Cardiac fibroblast (primary cell): ENCODE data around the gene PCDHB16.
"Not testable (repeated sequence)": the region's sequence is repeated elsewhere in the genome, so short reads cannot be mapped to it uniquely, and the experiment has no call there.

Experiments used
- DNase-seq, 2 donors: peaks; one replicate each; pipeline versions ENCODE4 v3.0.0 to v3.0.0-alpha.2; 2010; ENCODE audit warnings: low read depth in 2 of 2
- H3K4me3 ChIP-seq, 2 donors: replicated peaks in 1 of 2; 1 replicate in 1 of 2; 2 replicates in 1 of 2; pipeline ENCODE4 v1.5.1; 2011; ENCODE audit warnings: low read depth in 2 of 2, low read length in 2 of 2, mild to moderate bottlenecking in 2 of 2, moderate library complexity in 1 of 2
- TF ChIP-seq, protein P1 (sequence below): IDR thresholded peaks from one replicate; pipeline ENCODE4 v1.5.1; 2011; ENCODE audit warnings: low read depth, mild to moderate bottlenecking, low read length, inconsistent platforms

Gene PCDHB16

GRCh38 chr5:141223112-141223783 is 41.1 kb downstream of the PCDHB16 start, which contains the start of gene PCDHB14:
Gene PCDHB14 (plus strand): TSS chr5:141223343. CDS start chr5:141223506, 163 bp downstream.
- peak; percentile 39 to 41 for DNase-seq
- TF ChIP-seq, protein P1, sequence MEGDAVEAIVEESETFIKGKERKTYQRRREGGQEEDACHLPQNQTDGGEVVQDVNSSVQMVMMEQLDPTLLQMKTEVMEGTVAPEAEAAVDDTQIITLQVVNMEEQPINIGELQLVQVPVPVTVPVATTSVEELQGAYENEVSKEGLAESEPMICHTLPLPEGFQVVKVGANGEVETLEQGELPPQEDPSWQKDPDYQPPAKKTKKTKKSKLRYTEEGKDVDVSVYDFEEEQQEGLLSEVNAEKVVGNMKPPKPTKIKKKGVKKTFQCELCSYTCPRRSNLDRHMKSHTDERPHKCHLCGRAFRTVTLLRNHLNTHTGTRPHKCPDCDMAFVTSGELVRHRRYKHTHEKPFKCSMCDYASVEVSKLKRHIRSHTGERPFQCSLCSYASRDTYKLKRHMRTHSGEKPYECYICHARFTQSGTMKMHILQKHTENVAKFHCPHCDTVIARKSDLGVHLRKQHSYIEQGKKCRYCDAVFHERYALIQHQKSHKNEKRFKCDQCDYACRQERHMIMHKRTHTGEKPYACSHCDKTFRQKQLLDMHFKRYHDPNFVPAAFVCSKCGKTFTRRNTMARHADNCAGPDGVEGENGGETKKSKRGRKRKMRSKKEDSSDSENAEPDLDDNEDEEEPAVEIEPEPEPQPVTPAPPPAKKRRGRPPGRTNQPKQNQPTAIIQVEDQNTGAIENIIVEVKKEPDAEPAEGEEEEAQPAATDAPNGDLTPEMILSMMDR: peak; percentile 6
- peak within 1 kb of the TSS; percentile 1 to 8 for H3K4me3 ChIP-seq

- H3K4me3 ChIP-seq, DNase-seq: not testable (repeated sequence)
These were observed 42.7 kb downstream of the PCDHB16 start for GRCh38 chr5:141224844-141225243.

GRCh38 chr5:141225421-141225820 is 43.2 kb downstream of the PCDHB16 start:
- DNase-seq, H3K4me3 ChIP-seq: not testable (repeated sequence)

GRCh38 chr5:141234109-141234667 is 52.0 kb downstream of the PCDHB16 start:
- H3K4me3 ChIP-seq: peak overlapping the region in 1 of 2 donors; percentile 18
- TF ChIP-seq, protein P1: peak; percentile 13
- peak; percentile 21 to 31 for DNase-seq
